Upper lobe of left lung (tissue), 6 donors: Measurements from ENCODE around the gene PLA2G4B. TPM values are rescaled to one million over a fixed set of nuclear protein-coding genes. Genes with fewer than 3 reads are reported as not detected.

Experiments used
- ATAC-seq, 2 donors: fragments of 200-7000 bp; cut with Tn5 transposase; one replicate each; pipeline ENCODE4 v1.9.1; 2022; ENCODE audit warnings: mild to moderate bottlenecking in 2 of 2, moderate library complexity in 2 of 2; ENCODE audit not compliant: low FRiP score in 2 of 2
- DNase-seq, 2 donors: peaks; one replicate each; pipeline ENCODE4 v3.0.0-alpha.2; 2019 to 2020
- H3K27ac ChIP-seq, 4 donors: fragments of 200-600 bp; sonication (generic); one replicate each; pipeline ENCODE4 v1.5.1; 2016 to 2019
- H3K27me3 ChIP-seq, 4 donors: fragments of 200-600 bp; sonication (generic); one replicate each; pipeline ENCODE4 v1.5.1; 2017 to 2019
- H3K36me3 ChIP-seq, 4 donors: fragments of 200-600 bp; sonication (generic); one replicate each; pipeline ENCODE4 v1.5.1; 2016 to 2019
- H3K4me1 ChIP-seq, 4 donors: fragments of 200-600 bp; sonication (generic); one replicate each; pipeline ENCODE4 v1.5.1; 2018 to 2019
- H3K4me3 ChIP-seq, 4 donors: fragments of 200-600 bp; sonication (generic); one replicate each; pipeline ENCODE4 v1.5.1; 2017 to 2019; ENCODE audit warnings: mild to moderate bottlenecking in 2 of 4, moderate library complexity in 1 of 4
- H3K9me3 ChIP-seq, 4 donors: fragments of 200-600 bp; sonication (generic); one replicate each; pipeline ENCODE4 v1.5.1; 2018 to 2019
- EP300 ChIP-seq, 4 donors: sonication (generic); formaldehyde crosslinking; IDR thresholded peaks; one replicate each; pipeline ENCODE4 v1.5.1; 2017; ENCODE audit warnings: antibody characterized with exemption in 4 of 4, control low read depth in 2 of 4
- POLR2A ChIP-seq, 4 donors: fragments of 450-650 bp; IDR thresholded peaks; one replicate each; pipeline ENCODE4 v1.5.1; 2016 to 2017; ENCODE audit warnings: antibody characterized with exemption in 4 of 4, mild to moderate bottlenecking in 2 of 4
- POLR2AphosphoS5 ChIP-seq, 2 donors: sonication (generic); formaldehyde crosslinking; IDR thresholded peaks; one replicate each; pipeline ENCODE4 v1.5.1; 2017; ENCODE audit warnings: antibody characterized with exemption in 2 of 2
- WGBS, 2 donors: methylation state at CpG; one replicate each; pipeline ENCODE4 v1.1.5; 2017 to 2018; 5-methylcytosine and 5-hydroxymethylcytosine counted together
- total RNA-seq, 6 donors: library from RNA; depleted of rRNA in 4 of 6; stranded (reverse); fragments of >200 nt in 4 of 6; gene quantifications; one replicate each; pipeline versions ENCODE4 v1.1.0 to v1.2.1, GENCODE V29; 2016 to 2021
- TF ChIP-seq, protein P1 (sequence below), 6 experiments: fragments of 450-650 bp in 4 of 6; fragments of 200-600 bp in 2 of 6; sonication (generic) in 2 of 6; IDR thresholded peaks; one replicate each; pipeline ENCODE4 v1.5.1; 2016 to 2019; ENCODE audit warnings: antibody characterized with exemption in 6 of 6
- donor health status: DM: no; HTN: no; CAD: no; lungs with moderate emphysema.
- donor health status: DM: no; HTN: yes; CAD: no; lungs with severe emphysema.

The PLA2G4B gene
- total RNA-seq, 6 donors from 2014 or later, result 4.7 to 71.2 (median 14.4) TPM

DNA sequence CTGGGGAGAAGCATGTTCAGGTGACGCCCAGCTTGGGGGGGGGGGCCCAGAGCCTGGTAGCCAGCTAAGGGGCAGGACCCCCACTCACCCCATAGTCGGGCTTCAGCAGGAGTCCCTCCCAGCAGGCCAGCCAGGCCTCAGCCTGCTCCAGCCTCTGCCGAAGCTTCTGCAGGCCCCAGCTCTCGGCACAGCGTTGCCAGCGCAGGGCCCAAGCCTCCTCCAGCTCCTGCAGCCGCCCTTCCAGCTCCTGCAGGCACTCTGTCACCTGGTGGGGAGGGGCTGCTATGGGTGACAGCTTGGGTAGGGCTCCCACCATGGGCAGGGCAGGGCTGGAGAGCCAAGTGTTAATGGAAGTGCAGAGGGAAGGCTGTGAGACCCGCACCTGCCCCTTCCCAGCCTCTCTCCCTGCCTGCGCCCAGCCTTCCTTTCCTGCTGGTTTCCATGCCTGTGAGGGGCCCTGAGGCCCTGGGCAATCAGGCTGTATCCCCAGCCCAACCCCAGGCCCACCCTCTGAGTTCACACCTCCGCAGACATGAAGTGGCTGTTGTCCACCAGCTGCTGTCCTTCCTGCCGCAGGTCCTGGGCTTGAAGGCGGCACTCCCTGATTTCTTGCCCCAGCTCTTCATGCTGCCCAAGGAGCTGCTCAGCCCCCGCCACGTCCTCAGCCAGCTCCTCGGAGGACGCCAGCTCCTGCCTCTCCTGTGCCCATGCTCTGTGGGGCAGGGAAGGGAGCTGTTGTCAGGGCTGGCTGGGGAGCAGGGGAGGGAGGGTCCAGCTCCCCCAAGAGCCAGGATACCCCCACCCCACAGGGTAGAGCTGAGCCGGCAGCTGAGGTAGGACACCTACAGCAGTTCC is 14.3 kb downstream of the PLA2G4B start:
- ATAC-seq (no peak), DNase-seq (peak; percentile 36 to 77)
- H3K4me3 ChIP-seq, result no peak overlapping the region
- no peaks in the 10 kb centered on the region for H3K27me3 ChIP-seq
- H3K27ac ChIP-seq, result no peak overlapping the region
- TF ChIP-seq POLR2AphosphoS5 (IDR thresholded peaks at IDR 0.05) (no peak), POLR2A (IDR thresholded peaks at IDR 0.05) (no peak), EP300 (IDR thresholded peaks at IDR 0.05) (no peak)
- TF ChIP-seq, protein P1, sequence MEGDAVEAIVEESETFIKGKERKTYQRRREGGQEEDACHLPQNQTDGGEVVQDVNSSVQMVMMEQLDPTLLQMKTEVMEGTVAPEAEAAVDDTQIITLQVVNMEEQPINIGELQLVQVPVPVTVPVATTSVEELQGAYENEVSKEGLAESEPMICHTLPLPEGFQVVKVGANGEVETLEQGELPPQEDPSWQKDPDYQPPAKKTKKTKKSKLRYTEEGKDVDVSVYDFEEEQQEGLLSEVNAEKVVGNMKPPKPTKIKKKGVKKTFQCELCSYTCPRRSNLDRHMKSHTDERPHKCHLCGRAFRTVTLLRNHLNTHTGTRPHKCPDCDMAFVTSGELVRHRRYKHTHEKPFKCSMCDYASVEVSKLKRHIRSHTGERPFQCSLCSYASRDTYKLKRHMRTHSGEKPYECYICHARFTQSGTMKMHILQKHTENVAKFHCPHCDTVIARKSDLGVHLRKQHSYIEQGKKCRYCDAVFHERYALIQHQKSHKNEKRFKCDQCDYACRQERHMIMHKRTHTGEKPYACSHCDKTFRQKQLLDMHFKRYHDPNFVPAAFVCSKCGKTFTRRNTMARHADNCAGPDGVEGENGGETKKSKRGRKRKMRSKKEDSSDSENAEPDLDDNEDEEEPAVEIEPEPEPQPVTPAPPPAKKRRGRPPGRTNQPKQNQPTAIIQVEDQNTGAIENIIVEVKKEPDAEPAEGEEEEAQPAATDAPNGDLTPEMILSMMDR (IDR thresholded peaks at IDR 0.05), result no peak
- 71 to 92% methylated on average over 2 to 17 of the region's 17 CpGs for WGBS, 2 donors
- H3K36me3 ChIP-seq, result peaks cover 0 to 11% (median 5%) of the 10 kb centered on the region in 4 donors
- peaks cover 5 to 40% (median 20%) of the 10 kb centered on the region in 4 donors for H3K4me1 ChIP-seq
- H3K9me3 ChIP-seq, result no peaks in the 10 kb centered on the region

DNA sequence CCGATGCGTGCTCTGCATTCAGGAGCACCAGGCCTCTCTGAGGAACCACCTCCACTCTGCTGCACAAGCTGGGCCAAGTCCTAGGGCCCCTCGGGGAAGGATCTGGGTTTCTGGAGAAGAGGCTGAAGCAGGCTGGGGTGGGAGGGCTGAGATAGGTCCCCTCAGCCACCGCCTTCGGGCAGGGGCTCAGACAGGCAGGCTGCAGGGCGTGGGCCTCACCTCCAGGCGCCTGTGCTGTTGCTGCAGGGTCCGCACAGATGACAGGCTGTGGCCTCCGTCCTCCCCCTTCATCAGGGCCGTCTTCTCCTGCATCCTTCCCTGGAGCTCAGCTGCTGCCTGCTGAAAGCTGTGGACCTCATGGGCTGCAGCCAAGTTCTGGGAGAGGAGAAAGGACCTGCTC is 15.2 kb downstream of the PLA2G4B start:
- 80 to 87% methylated on average over 1 to 10 of the region's 10 CpGs for WGBS, 2 donors
- H3K4me1 ChIP-seq, result peaks cover 5 to 40% (median 20%) of the 10 kb centered on the region in 4 donors
- no peak overlapping the region for H3K4me3 ChIP-seq
- DNase-seq, result peak in 1 of 2 donors; percentile 55
- no peak for ATAC-seq
- H3K9me3 ChIP-seq, result no peaks in the 10 kb centered on the region
- no peak overlapping the region for H3K27ac ChIP-seq
- no peaks in the 10 kb centered on the region for H3K27me3 ChIP-seq
- TF ChIP-seq POLR2AphosphoS5 (IDR thresholded peaks at IDR 0.05) (no peak), POLR2A (IDR thresholded peaks at IDR 0.05) (no peak), EP300 (IDR thresholded peaks at IDR 0.05) (no peak)
- TF ChIP-seq, protein P1 (IDR thresholded peaks at IDR 0.05), result no peak
- peaks cover 0 to 3% (median 0%) of the 10 kb centered on the region in 4 donors for H3K36me3 ChIP-seq

DNA sequence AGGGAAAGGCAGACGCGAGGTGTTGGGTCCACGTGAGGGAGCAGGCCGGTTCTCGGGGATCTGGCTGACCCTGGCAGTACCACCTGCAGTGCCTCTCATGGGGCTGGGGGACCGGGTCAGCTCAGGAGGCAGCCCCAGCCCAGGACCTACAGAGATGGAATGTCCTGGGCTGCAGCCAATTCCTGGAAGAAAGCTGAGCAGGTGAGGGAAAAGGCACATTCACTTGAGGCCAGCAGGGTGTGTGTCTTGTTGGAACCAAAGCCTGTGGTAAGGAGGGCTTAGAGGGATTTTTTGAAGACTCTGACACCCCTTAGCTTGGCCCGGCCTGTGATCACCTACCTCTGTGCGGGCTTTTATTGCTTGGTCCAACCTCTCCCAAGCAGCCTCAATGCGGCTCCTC is 15.8 kb downstream of the PLA2G4B start:
- peak in 1 of 2 donors; percentile 38 for DNase-seq
- Histone ChIP-seq H3K36me3 (no peaks in the 10 kb centered on the region), H3K4me1 (peaks cover 5 to 40% (median 19%) of the 10 kb centered on the region in 4 donors), H3K27me3 (no peaks in the 10 kb centered on the region), H3K4me3 (no peak overlapping the region), H3K27ac (no peak overlapping the region), H3K9me3 (no peaks in the 10 kb centered on the region)
- ATAC-seq, result no peak
- 86 to 92% methylated on average over 5 to 9 of the region's 9 CpGs for WGBS, 2 donors
- TF ChIP-seq POLR2AphosphoS5 (IDR thresholded peaks at IDR 0.05) (no peak), POLR2A (IDR thresholded peaks at IDR 0.05) (no peak)

DNA sequence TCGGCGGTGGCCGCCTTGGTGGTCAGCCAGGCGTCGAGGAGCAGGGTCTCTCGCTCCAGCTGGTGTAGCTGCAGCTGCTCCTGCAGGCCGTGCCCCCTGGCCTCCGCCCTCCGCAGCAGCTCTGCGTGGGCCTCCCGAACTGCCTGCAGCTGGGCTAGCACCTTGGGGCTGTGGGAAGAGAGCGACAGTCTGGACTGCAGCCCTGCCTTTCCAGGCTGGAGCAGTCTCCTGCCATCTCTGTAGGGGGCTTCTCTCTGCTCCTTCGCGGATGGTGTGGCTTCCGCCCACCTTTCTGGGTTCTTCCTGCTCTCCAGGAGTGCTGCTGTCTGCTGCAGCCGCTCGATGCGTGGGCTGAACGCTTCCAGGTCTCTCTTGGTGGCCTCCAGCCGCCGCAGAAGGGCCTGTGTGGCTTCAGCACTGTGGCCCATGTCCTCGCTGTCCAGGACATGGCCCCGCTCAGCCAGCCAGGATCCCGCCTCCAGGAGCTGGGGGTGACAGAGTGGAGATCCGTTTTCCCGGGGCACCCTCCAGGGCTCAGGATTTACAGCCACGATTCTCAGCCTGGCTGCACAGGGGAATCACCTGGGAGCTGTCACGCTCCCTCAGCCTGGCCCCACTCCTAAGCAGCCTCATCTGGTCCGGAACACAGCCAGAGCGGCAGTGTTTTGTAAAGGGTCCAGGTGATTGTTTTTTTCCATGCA is 16.8 kb downstream of the PLA2G4B start:
- Histone ChIP-seq H3K4me1 (peaks cover 6 to 31% (median 19%) of the 10 kb centered on the region in 4 donors), H3K9me3 (no peaks in the 10 kb centered on the region), H3K27me3 (no peaks in the 10 kb centered on the region), H3K27ac (no peak overlapping the region), H3K36me3 (no peaks in the 10 kb centered on the region), H3K4me3 (no peak overlapping the region)
- DNase-seq (peak in 1 of 2 donors; percentile 76), ATAC-seq (no peak)
- no peak for TF ChIP-seq EP300 (IDR thresholded peaks at IDR 0.05)
- TF ChIP-seq POLR2AphosphoS5 (IDR thresholded peaks at IDR 0.05), result no peak
- TF ChIP-seq, protein P1 (IDR thresholded peaks at IDR 0.05), result no peak
- no peak for TF ChIP-seq POLR2A (IDR thresholded peaks at IDR 0.05)
- 82 to 92% methylated on average over 10 to 24 of the region's 30 CpGs for WGBS, 2 donors

DNA sequence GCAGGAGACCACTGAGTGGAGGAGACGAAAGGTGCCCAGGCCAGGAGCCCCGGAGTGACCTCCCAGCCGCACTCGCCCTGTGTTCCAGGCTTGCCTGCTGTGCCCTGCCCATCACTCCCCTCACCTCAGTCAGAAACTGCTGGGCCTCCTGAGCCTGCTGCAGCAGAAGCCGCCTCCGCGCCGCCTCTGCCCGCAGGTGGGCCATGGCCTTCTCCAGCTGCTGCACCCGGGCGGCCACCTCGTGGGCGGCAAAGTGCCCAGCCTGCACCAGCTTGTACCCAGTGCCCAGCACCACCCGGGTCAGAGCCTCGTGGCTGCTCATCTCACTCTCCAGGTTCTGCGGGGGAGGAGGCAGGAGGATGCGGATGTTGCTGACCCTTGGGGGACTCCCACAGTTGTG is 17.6 kb downstream of the PLA2G4B start:
- ATAC-seq (no peak), DNase-seq (peak in 1 of 2 donors; percentile 79)
- H3K36me3 ChIP-seq, result no peaks in the 10 kb centered on the region
- H3K9me3 ChIP-seq, result no peaks in the 10 kb centered on the region
- no peak overlapping the region for H3K4me3 ChIP-seq
- TF ChIP-seq, protein P1 (IDR thresholded peaks at IDR 0.05), result no peak
- TF ChIP-seq POLR2A (IDR thresholded peaks at IDR 0.05) (no peak), EP300 (IDR thresholded peaks at IDR 0.05) (no peak), POLR2AphosphoS5 (IDR thresholded peaks at IDR 0.05) (no peak)
- no peak overlapping the region for H3K27ac ChIP-seq
- WGBS, 2 donors, result 85 to 91% methylated on average over 2 to 17 of the region's 17 CpGs
- no peaks in the 10 kb centered on the region for H3K27me3 ChIP-seq
- peaks cover 0 to 25% (median 13%) of the 10 kb centered on the region in 4 donors for H3K4me1 ChIP-seq
